HepG2 (cell line): ENCODE results near the gene ADAM15. TPM values are rescaled to one million over a fixed set of nuclear protein-coding genes. Genes with fewer than 3 reads are reported as not detected.
A peak's percentile ranks its signal among the peaks of the same experiment; 100 is the strongest.

Source experiments
- HNRNPUL1 ChIP-seq: fragments of 200-400 bp; formaldehyde crosslinking; IDR thresholded peaks from 2 replicates; pipeline ENCODE4 v1.6.1; 2017; ENCODE audit warnings: low read depth, mild to moderate bottlenecking, low read length, moderate library complexity
- MBNL3 ChIP-seq: fragments of 250-450 bp; sonication (Bioruptor Pico); conservative IDR thresholded peaks from 2 replicates; pipeline ENCODE4 v1.8.0; 2022; ENCODE audit warnings: mild to moderate bottlenecking, inconsistent platforms
- MTA1 ChIP-seq: sonication (generic); formaldehyde crosslinking; IDR thresholded peaks from 2 replicates; pipeline ENCODE4 v1.4.0; 2020; ENCODE audit warnings: missing genetic modification reagents, mild to moderate bottlenecking, borderline replicate concordance
- RARG ChIP-seq: sonication (generic); formaldehyde crosslinking; IDR thresholded peaks from 2 replicates; pipeline ENCODE4 v1.4.0; 2020; ENCODE audit warnings: low read depth, mild to moderate bottlenecking, missing genetic modification reagents
- REPIN1 ChIP-seq: sonication (generic); formaldehyde crosslinking; IDR thresholded peaks from 2 replicates; pipeline ENCODE4 v1.8.0; 2022; ENCODE audit warnings: missing genetic modification reagents, low read depth, mild to moderate bottlenecking, borderline replicate concordance
- SMYD3 ChIP-seq: sonication (generic); formaldehyde crosslinking; IDR thresholded peaks from 2 replicates; pipeline ENCODE4 v1.8.1; 2023; ENCODE audit warnings: mild to moderate bottlenecking, missing genetic modification reagents
- TBX2 ChIP-seq: sonication (generic); formaldehyde crosslinking; IDR thresholded peaks from 2 replicates; pipeline ENCODE4 v1.5.0; 2020; ENCODE audit warnings: missing genetic modification reagents, mild to moderate bottlenecking, borderline replicate concordance
- ZNF713 ChIP-seq: sonication (generic); formaldehyde crosslinking; IDR thresholded peaks from 2 replicates; pipeline ENCODE4 v1.4.0; 2020; ENCODE audit warnings: mild to moderate bottlenecking, missing genetic modification reagents
- ZNF775 ChIP-seq: sonication (generic); formaldehyde crosslinking; IDR thresholded peaks from 2 replicates; pipeline ENCODE4 v1.4.0; 2020; ENCODE audit warnings: missing genetic modification reagents, mild to moderate bottlenecking, moderate library complexity, borderline replicate concordance
- polyA plus RNA-seq, 8 experiments: library from polyadenylated mRNA; depleted of rRNA in 3 of 8; stranded (reverse) in 7 of 8; unstranded in 1 of 8; fragments of >200 nt; fragmentation: Illumina TruSeq in 4 of 8; extraction: Trizol in 4 of 8; gene quantifications; 2 replicates each; pipeline versions ENCODE4 v1.2.1 to v1.2.3, GENCODE V29; 2011 to 2016; ENCODE audit warnings: low read depth in 4 of 8, missing spikeins in 1 of 8, mixed read lengths in 1 of 8; ENCODE audit not compliant: insufficient read depth in 1 of 8
- total RNA-seq, 5 experiments: library from RNA; depleted of rRNA; stranded (reverse); fragments of >200 nt; fragmentation: Illumina TruSeq; extraction: Trizol; gene quantifications; 2 replicates each; pipeline ENCODE4 v1.2.3, GENCODE V29; 2016; ENCODE audit warnings: low read depth in 1 of 5
- TF ChIP-seq, protein P1 (sequence below): sonication (generic); formaldehyde crosslinking; conservative IDR thresholded peaks from 2 replicates; pipeline ENCODE4 v1.4.0; 2020; ENCODE audit warnings: missing genetic modification reagents
- TF ChIP-seq, protein P2 (sequence below): sonication (generic); formaldehyde crosslinking; IDR thresholded peaks from 2 replicates; pipeline ENCODE4 v1.4.0; 2020; ENCODE audit warnings: mild to moderate bottlenecking, missing genetic modification reagents
- TF ChIP-seq, protein P3 (sequence below): sonication (generic); formaldehyde crosslinking; IDR thresholded peaks from 2 replicates; pipeline ENCODE4 v1.4.0; 2020; ENCODE audit warnings: missing genetic modification reagents, borderline replicate concordance
- TF ChIP-seq, protein P4 (sequence below), 2 experiments: sonication (generic) in 1 of 2; formaldehyde crosslinking in 1 of 2; IDR thresholded peaks; 2 replicates each; pipeline versions ENCODE4 v1.4.0 to v1.6.1; 2018 to 2020; ENCODE audit warnings: missing genetic modification reagents in 2 of 2, borderline replicate concordance in 1 of 2, low read depth in 1 of 2, mild to moderate bottlenecking in 1 of 2, missing biosample characterization in 1 of 2
- TF ChIP-seq, protein P5 (sequence below): sonication (generic); formaldehyde crosslinking; IDR thresholded peaks from 2 replicates; pipeline ENCODE4 v1.4.0; 2020; ENCODE audit warnings: mild to moderate bottlenecking, low read depth, missing genetic modification reagents

The ADAM15 gene
- total and polyA plus RNA-seq, 2 of the 13 experiments (the other 11 are each of a cell fraction or from before 2014, with no cell fraction given) = 17.9 to 25.6 TPM

DNA sequence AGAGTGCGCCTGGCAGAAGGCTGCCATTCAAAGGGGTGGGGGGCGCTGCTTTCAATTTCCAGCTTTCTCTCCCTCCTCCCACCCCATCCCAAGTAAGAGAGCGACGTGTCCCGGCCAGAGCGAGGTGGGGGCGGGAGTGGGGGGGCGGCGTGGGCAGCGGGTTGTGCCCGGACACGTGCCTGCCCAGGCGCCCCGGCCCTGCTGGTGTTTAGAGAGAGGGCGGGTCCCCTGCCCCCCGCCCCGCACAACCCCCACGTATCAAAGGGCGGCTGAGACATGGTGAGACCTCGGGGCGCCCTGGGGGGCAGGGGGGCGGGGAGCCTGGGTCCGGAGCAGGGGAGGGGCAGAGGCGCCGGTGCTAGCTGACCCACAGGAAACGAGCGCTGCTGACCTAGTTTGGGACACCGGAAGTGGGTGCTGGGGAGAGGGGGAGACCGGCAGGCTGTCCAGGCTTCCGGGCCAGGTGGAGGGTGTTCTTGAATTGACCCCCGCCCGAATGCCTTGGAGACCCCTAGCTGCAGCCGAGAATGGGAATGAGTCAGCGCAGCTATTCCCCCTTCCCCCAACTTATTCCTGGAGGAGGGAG lies 47.3 kb upstream of the ADAM15 start (continued):
- TF ChIP-seq ZNF713 (CRISPR knock-in tag) (no peak), REPIN1 (CRISPR knock-in tag) (no peak), MBNL3 (CRISPR knock-in tag) (no peak), RARG (no peak), SMYD3 (CRISPR knock-in tag) (0 out of 2 replicates have a peak, but pooled peaks have one; percentile 13), MTA1 (CRISPR knock-in tag) (peak; percentile 64; the same call in 1 of the 2 replicates), HNRNPUL1 (no peak), TBX2 (peak; percentile 48; the same call in 1 of the 2 replicates), ZNF775 (CRISPR knock-in tag) (no peak)
- TF ChIP-seq, protein P1, sequence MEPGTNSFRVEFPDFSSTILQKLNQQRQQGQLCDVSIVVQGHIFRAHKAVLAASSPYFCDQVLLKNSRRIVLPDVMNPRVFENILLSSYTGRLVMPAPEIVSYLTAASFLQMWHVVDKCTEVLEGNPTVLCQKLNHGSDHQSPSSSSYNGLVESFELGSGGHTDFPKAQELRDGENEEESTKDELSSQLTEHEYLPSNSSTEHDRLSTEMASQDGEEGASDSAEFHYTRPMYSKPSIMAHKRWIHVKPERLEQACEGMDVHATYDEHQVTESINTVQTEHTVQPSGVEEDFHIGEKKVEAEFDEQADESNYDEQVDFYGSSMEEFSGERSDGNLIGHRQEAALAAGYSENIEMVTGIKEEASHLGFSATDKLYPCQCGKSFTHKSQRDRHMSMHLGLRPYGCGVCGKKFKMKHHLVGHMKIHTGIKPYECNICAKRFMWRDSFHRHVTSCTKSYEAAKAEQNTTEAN (CRISPR knock-in tag) = no peak
- TF ChIP-seq, protein P2, sequence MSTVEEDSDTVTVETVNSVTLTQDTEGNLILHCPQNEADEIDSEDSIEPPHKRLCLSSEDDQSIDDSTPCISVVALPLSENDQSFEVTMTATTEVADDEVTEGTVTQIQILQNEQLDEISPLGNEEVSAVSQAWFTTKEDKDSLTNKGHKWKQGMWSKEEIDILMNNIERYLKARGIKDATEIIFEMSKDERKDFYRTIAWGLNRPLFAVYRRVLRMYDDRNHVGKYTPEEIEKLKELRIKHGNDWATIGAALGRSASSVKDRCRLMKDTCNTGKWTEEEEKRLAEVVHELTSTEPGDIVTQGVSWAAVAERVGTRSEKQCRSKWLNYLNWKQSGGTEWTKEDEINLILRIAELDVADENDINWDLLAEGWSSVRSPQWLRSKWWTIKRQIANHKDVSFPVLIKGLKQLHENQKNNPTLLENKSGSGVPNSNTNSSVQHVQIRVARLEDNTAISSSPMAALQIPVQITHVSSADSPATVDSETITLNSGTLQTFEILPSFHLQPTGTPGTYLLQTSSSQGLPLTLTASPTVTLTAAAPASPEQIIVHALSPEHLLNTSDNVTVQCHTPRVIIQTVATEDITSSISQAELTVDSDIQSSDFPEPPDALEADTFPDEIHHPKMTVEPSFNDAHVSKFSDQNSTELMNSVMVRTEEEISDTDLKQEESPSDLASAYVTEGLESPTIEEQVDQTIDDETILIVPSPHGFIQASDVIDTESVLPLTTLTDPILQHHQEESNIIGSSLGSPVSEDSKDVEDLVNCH (CRISPR knock-in tag) = no peak
- TF ChIP-seq, protein P3, sequence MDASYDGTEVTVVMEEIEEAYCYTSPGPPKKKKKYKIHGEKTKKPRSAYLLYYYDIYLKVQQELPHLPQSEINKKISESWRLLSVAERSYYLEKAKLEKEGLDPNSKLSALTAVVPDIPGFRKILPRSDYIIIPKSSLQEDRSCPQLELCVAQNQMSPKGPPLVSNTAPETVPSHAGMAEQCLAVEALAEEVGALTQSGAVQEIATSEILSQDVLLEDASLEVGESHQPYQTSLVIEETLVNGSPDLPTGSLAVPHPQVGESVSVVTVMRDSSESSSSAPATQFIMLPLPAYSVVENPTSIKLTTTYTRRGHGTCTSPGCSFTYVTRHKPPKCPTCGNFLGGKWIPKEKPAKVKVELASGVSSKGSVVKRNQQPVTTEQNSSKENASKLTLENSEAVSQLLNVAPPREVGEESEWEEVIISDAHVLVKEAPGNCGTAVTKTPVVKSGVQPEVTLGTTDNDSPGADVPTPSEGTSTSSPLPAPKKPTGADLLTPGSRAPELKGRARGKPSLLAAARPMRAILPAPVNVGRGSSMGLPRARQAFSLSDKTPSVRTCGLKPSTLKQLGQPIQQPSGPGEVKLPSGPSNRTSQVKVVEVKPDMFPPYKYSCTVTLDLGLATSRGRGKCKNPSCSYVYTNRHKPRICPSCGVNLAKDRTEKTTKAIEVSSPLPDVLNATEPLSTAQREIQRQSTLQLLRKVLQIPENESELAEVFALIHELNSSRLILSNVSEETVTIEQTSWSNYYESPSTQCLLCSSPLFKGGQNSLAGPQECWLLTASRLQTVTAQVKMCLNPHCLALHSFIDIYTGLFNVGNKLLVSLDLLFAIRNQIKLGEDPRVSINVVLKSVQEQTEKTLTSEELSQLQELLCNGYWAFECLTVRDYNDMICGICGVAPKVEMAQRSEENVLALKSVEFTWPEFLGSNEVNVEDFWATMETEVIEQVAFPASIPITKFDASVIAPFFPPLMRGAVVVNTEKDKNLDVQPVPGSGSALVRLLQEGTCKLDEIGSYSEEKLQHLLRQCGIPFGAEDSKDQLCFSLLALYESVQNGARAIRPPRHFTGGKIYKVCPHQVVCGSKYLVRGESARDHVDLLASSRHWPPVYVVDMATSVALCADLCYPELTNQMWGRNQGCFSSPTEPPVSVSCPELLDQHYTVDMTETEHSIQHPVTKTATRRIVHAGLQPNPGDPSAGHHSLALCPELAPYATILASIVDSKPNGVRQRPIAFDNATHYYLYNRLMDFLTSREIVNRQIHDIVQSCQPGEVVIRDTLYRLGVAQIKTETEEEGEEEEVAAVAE (CRISPR knock-in tag) = no peak
- TF ChIP-seq, protein P4, sequence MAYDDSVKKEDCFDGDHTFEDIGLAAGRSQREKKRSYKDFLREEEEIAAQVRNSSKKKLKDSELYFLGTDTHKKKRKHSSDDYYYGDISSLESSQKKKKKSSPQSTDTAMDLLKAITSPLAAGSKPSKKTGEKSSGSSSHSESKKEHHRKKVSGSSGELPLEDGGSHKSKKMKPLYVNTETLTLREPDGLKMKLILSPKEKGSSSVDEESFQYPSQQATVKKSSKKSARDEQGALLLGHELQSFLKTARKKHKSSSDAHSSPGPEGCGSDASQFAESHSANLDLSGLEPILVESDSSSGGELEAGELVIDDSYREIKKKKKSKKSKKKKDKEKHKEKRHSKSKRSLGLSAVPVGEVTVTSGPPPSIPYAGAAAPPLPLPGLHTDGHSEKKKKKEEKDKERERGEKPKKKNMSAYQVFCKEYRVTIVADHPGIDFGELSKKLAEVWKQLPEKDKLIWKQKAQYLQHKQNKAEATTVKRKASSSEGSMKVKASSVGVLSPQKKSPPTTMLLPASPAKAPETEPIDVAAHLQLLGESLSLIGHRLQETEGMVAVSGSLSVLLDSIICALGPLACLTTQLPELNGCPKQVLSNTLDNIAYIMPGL (CRISPR knock-in tag; IDR thresholded peaks at IDR 0.05; ENCODE audit: borderline replicate concordance in 1 of 2, low read depth in 1 of 2) = no peak
- TF ChIP-seq, protein P5, sequence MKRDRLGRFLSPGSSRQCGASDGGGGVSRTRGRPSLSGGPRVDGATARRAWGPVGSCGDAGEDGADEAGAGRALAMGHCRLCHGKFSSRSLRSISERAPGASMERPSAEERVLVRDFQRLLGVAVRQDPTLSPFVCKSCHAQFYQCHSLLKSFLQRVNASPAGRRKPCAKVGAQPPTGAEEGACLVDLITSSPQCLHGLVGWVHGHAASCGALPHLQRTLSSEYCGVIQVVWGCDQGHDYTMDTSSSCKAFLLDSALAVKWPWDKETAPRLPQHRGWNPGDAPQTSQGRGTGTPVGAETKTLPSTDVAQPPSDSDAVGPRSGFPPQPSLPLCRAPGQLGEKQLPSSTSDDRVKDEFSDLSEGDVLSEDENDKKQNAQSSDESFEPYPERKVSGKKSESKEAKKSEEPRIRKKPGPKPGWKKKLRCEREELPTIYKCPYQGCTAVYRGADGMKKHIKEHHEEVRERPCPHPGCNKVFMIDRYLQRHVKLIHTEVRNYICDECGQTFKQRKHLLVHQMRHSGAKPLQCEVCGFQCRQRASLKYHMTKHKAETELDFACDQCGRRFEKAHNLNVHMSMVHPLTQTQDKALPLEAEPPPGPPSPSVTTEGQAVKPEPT (CRISPR knock-in tag) = peak; percentile 96
